ENCODE measurements around the gene FAM228B. TPM values are rescaled to one million over a fixed set of nuclear protein-coding genes. Genes with fewer than 3 reads are reported as not detected.

FAM228B gene
- total and polyA plus RNA-seq, 7 donors: 1.4 to 44.1 (median 24.7) TPM

DNA sequence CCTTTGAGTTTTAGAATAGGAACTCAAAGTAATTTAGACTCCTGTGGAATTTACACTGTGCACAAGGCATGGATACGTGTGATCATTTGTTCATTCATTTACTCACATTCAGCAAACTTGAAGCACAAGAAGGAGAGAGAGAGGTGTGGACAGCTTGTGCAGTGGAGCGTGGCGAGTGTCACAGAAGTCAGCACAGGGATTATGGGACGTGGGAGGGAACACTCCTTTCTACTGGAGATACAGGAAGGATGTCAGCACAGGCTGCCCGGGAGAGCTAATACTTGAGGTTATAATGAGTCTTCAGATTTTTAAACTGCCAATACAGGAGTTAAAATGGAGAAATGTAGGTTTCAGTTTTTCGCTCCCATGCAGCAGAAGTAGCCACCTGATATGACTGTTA is 58.6 kb downstream of the FAM228B start:
- H3K27ac ChIP-seq: no peak overlapping the region
- no peaks in the 10 kb centered on the region for H3K9me3 ChIP-seq
- DNase-seq: no peak
- intact Hi-C loops (cut with DNase I): no loop called here
- no peak for TF ChIP-seq EP300 (IDR thresholded peaks at IDR 0.05)
- TF ChIP-seq POLR2AphosphoS5 (IDR thresholded peaks at IDR 0.05): no peak
- TF ChIP-seq, protein P1, sequence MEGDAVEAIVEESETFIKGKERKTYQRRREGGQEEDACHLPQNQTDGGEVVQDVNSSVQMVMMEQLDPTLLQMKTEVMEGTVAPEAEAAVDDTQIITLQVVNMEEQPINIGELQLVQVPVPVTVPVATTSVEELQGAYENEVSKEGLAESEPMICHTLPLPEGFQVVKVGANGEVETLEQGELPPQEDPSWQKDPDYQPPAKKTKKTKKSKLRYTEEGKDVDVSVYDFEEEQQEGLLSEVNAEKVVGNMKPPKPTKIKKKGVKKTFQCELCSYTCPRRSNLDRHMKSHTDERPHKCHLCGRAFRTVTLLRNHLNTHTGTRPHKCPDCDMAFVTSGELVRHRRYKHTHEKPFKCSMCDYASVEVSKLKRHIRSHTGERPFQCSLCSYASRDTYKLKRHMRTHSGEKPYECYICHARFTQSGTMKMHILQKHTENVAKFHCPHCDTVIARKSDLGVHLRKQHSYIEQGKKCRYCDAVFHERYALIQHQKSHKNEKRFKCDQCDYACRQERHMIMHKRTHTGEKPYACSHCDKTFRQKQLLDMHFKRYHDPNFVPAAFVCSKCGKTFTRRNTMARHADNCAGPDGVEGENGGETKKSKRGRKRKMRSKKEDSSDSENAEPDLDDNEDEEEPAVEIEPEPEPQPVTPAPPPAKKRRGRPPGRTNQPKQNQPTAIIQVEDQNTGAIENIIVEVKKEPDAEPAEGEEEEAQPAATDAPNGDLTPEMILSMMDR (IDR thresholded peaks at IDR 0.05): no peak
- no peak for TF ChIP-seq POLR2A (IDR thresholded peaks at IDR 0.05)
- no peaks in the 10 kb centered on the region for H3K4me1 ChIP-seq
- no peaks in the 10 kb centered on the region for H3K36me3 ChIP-seq
- no peaks in the 10 kb centered on the region for H3K27me3 ChIP-seq
- H3K4me3 ChIP-seq: no peak overlapping the region
- 79 to 87% methylated on average over 6 of the region's 6 CpGs for WGBS, 2 donors

DNA sequence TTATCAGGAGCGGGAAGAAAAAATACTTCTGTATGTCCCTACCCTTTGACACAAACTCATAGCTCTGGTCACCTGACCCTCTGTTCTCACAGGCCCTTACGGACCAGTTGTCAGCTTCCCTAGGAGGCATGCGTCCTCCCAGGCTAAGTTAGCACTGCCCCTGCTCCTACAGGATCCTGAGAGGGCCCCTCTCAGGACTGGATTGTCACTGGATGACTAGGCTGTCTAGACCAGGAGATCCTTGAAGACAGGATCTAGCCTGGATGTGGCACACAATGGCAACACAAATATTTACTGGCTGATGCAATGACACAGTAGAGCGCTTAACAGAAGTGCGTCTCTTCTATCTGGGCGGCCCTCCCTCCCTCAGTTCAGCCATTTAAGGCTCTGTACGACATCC is 59.2 kb downstream of the FAM228B start:
- TF ChIP-seq EP300 (IDR thresholded peaks at IDR 0.05) (no peak), POLR2AphosphoS5 (IDR thresholded peaks at IDR 0.05) (no peak), POLR2A (IDR thresholded peaks at IDR 0.05) (no peak)
- TF ChIP-seq, protein P1 (IDR thresholded peaks at IDR 0.05): no peak
- Histone ChIP-seq H3K4me3 (no peak overlapping the region), H3K4me1 (no peaks in the 10 kb centered on the region), H3K9me3 (no peaks in the 10 kb centered on the region), H3K27ac (no peak overlapping the region), H3K27me3 (no peaks in the 10 kb centered on the region), H3K36me3 (no peaks in the 10 kb centered on the region)
- intact Hi-C loops (cut with DNase I): no loop called here
- DNase-seq: no peak
- WGBS, 2 donors: 95 to 96% methylated on average over 7 of the region's 7 CpGs

DNA sequence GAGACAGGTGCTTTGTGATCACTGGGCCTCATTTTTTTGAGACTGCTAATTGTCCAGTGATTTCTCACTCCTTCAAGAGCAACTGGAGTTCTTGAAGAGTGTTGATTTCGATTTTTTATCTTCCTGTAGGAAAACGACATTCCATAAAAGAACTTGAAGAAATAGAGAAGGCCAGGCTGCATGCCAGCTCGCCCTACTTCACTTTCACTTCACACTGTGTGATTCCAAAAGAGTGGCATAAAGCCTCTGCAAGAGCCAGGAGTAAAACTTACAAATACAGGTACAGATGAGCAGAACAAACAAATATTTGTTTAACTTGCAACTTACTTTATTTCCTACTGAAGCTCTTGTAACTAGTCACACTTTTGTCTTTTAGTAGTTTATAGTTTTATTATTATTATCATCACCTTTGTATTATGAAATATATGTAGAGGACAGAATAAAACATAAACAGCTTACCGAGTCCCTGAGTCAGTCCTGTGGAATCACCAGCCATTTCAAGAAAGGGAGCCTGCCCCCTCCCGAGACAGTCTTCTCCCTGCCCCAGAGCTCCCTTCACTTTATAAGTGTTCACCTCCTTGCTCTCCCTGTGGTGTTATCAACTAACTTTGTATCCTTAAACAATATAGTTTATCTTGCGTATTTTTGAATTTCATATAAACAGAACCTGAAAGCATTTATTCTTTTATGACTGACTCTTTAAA is 60.2 kb downstream of the FAM228B start:
- Histone ChIP-seq H3K4me3 (no peak overlapping the region), H3K27ac (no peak overlapping the region), H3K9me3 (no peaks in the 10 kb centered on the region), H3K4me1 (no peaks in the 10 kb centered on the region), H3K27me3 (no peaks in the 10 kb centered on the region), H3K36me3 (no peaks in the 10 kb centered on the region)
- intact Hi-C loops (cut with DNase I): no loop called here
- no peak for DNase-seq
- 31 to 74% methylated on average over 6 of the region's 6 CpGs for WGBS, 2 donors
- TF ChIP-seq POLR2AphosphoS5 (IDR thresholded peaks at IDR 0.05): no peak
- no peak for TF ChIP-seq POLR2A (IDR thresholded peaks at IDR 0.05)
- TF ChIP-seq, protein P1 (IDR thresholded peaks at IDR 0.05): no peak
- TF ChIP-seq EP300 (IDR thresholded peaks at IDR 0.05): no peak

DNA sequence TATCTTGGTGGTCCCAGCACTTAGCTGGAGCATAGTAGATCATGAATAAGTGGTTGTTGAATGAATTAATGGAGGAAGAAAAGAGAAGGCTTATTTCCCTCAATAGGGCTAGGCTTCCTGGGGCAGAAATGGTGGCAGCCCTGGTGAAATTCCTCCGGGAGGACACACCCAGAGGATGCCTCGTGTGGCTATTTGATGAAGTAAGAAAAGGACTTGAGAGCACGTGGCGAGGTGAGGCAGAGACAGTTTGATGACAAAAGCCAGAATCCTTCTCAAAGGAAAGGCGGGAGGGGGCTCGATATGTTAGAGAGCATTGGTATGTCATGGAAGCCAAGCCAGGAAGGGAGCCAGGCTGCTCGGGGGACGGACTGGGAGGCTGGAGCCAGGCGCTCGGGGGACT is 66.3 kb downstream of the FAM228B start:
- WGBS, 2 donors: 84% methylated on average over 10 of the region's 10 CpGs

More for the DNA sequence above, 66.3 kb downstream of the FAM228B start:
- no peaks in the 10 kb centered on the region for H3K36me3 ChIP-seq
- no peaks in the 10 kb centered on the region for H3K9me3 ChIP-seq
- no peak overlapping the region for H3K4me3 ChIP-seq
- TF ChIP-seq EP300 (IDR thresholded peaks at IDR 0.05) (no peak), POLR2A (IDR thresholded peaks at IDR 0.05) (no peak), POLR2AphosphoS5 (IDR thresholded peaks at IDR 0.05) (no peak)
- TF ChIP-seq, protein P1 (IDR thresholded peaks at IDR 0.05): no peak
- H3K27me3 ChIP-seq: no peaks in the 10 kb centered on the region
- no peak for DNase-seq
- intact Hi-C loops (cut with DNase I): no loop called here
- no peak overlapping the region for H3K27ac ChIP-seq
- no peaks in the 10 kb centered on the region for H3K4me1 ChIP-seq
